ENCODE measurements around the gene XCL2.
"Not testable (repeated sequence)": the region's sequence is repeated elsewhere in the genome, so short reads cannot be mapped to it uniquely, and the experiment has no call there.

Gene XCL2

GRCh38 chr1:168543840-168544498 is at the start of gene XCL2:
XCL2 (minus strand) TSS chr1:168543997; CDS start chr1:168543964, 33 bp downstream.
- not testable (repeated sequence) for DNase-seq

GRCh38 chr1:168591641-168592250 is 47.9 kb upstream of the XCL2 start:
- no peak for DNase-seq

GRCh38 chr1:168591066-168591465 is 47.3 kb upstream of the XCL2 start:
- DNase-seq = no peak

- DNase-seq = no peak
Measured at GRCh38 chr1:168589167-168589566, 45.4 kb upstream of the XCL2 start.

GRCh38 chr1:168585937-168586336 is 42.1 kb upstream of the XCL2 start:
- no peak for DNase-seq

GRCh38 chr1:168585191-168585590 is 41.4 kb upstream of the XCL2 start:
- DNase-seq = no peak

- DNase-seq = no peak
Measured at GRCh38 chr1:168583571-168583970, 39.8 kb upstream of the XCL2 start.

- DNase-seq = no peak
Measured at GRCh38 chr1:168582688-168583336, 39.0 kb upstream of the XCL2 start.

- DNase-seq = no peak
Measured at GRCh38 chr1:168581817-168582572, 38.2 kb upstream of the XCL2 start.

- not testable (repeated sequence) for DNase-seq
Measured at GRCh38 chr1:168580991-168581390, 37.2 kb upstream of the XCL2 start.

GRCh38 chr1:168580290-168580689 is 36.5 kb upstream of the XCL2 start:
- DNase-seq = not testable (repeated sequence)

GRCh38 chr1:168578531-168579185 is 34.9 kb upstream of the XCL2 start:
- not testable (repeated sequence) for DNase-seq

- DNase-seq = not testable (repeated sequence)
Measured at GRCh38 chr1:168576245-168576688, 32.5 kb upstream of the XCL2 start, which contains the start of gene XCL1. XCL1 (plus strand) TSS chr1:168576605; CDS start chr1:168576638, 33 bp downstream.

GRCh38 chr1:168574234-168574633 is 30.4 kb upstream of the XCL2 start:
- not testable (repeated sequence) for DNase-seq

- no peak for DNase-seq
Measured at GRCh38 chr1:168572633-168573032, 28.8 kb upstream of the XCL2 start.

- DNase-seq = no peak
Measured at GRCh38 chr1:168570652-168571051, 26.9 kb upstream of the XCL2 start.

GRCh38 chr1:168568346-168568745 is 24.5 kb upstream of the XCL2 start:
- no peak for DNase-seq

GRCh38 chr1:168567568-168567967 is 23.8 kb upstream of the XCL2 start:
- DNase-seq = no peak

- no peak for DNase-seq
Measured at GRCh38 chr1:168567007-168567406, 23.2 kb upstream of the XCL2 start.

GRCh38 chr1:168565825-168566224 is 22.0 kb upstream of the XCL2 start:
- no peak for DNase-seq

GRCh38 chr1:168561989-168562388 is 18.2 kb upstream of the XCL2 start:
- DNase-seq = no peak

- no peak for DNase-seq
Measured at GRCh38 chr1:168560370-168560769, 16.6 kb upstream of the XCL2 start.

- DNase-seq = no peak
Measured at GRCh38 chr1:168556647-168557046, 12.8 kb upstream of the XCL2 start.

All from NCI-H2081 treated with DMSO at 0.1 percent for 48 hours (cell line).